Loucy (cell line): ENCODE data around the gene CFAP100.

Experiments
- H2AFZ ChIP-seq: fragments of 200-600 bp; sonication (generic); 2 replicates; pipeline ENCODE4 v1.6.0; 2016; ENCODE audit warnings: antibody characterized with exemption, mild to moderate bottlenecking, low read length, moderate library complexity
- H3F3A ChIP-seq: fragments of 200-600 bp; 2 replicates; pipeline ENCODE4 v1.6.0; 2016; ENCODE audit warnings: antibody characterized with exemption, low read depth, mild to moderate bottlenecking
- H3K27me3 ChIP-seq: fragments of 200-600 bp; sonication (generic); 2 replicates; pipeline ENCODE4 v1.6.1; 2014; ENCODE audit warnings: low read length, mild to moderate bottlenecking; ENCODE audit not compliant: insufficient read depth, poor library complexity, severe bottlenecking
- H3K36me3 ChIP-seq: fragments of 200-600 bp; sonication (generic); 2 replicates; pipeline ENCODE4 v1.6.1; 2016; ENCODE audit warnings: low read length; ENCODE audit not compliant: insufficient read depth
- H3K4me1 ChIP-seq: fragments of 200-600 bp; sonication (generic); 2 replicates; pipeline ENCODE4 v1.5.1; 2014; ENCODE audit warnings: low read length, mild to moderate bottlenecking; ENCODE audit not compliant: insufficient read depth, poor library complexity, severe bottlenecking
- H3K4me2 ChIP-seq: fragments of 200-600 bp; sonication (generic); 2 replicates; pipeline ENCODE4 v1.6.0; 2014; ENCODE audit warnings: antibody characterized with exemption, low read length, low read depth, mild to moderate bottlenecking; ENCODE audit not compliant: poor library complexity, severe bottlenecking
- H3K4me3 ChIP-seq: fragments of 200-600 bp; sonication (generic); 2 replicates; pipeline ENCODE4 v1.5.1; 2014; ENCODE audit warnings: low read length, mild to moderate bottlenecking, mixed read lengths; ENCODE audit not compliant: poor library complexity, severe bottlenecking
- H3K79me2 ChIP-seq: fragments of 200-600 bp; sonication (generic); 2 replicates; pipeline ENCODE4 v1.6.1; 2014; ENCODE audit warnings: low read length; ENCODE audit not compliant: insufficient read depth
- H3K9ac ChIP-seq: fragments of 200-600 bp; sonication (generic); 2 replicates; pipeline ENCODE4 v1.6.0; 2014; ENCODE audit warnings: mild to moderate bottlenecking, low read depth, low read length, moderate library complexity; ENCODE audit not compliant: poor library complexity, severe bottlenecking
- H3K9me2 ChIP-seq: fragments of 200-600 bp; sonication (generic); replicated peaks from 2 replicates; pipeline ENCODE4 v1.6.1; 2016; ENCODE audit warnings: low read depth, low read length, mixed read lengths
- H3K9me3 ChIP-seq: fragments of 200-600 bp; sonication (generic); 2 replicates; pipeline ENCODE4 v1.6.1; 2014; ENCODE audit warnings: mild to moderate bottlenecking, antibody characterized with exemption, low read length, low read depth; ENCODE audit not compliant: insufficient read depth
- H4K20me1 ChIP-seq: fragments of 200-600 bp; sonication (generic); 2 replicates; pipeline ENCODE4 v1.6.0; 2014; ENCODE audit warnings: antibody characterized with exemption, low read length, mild to moderate bottlenecking; ENCODE audit not compliant: insufficient read depth, poor library complexity, severe bottlenecking
- CTCF ChIP-seq: fragments of 200-600 bp; sonication (generic); conservative IDR thresholded peaks from 2 replicates; pipeline ENCODE4 v1.5.1; 2014; ENCODE audit warnings: mild to moderate bottlenecking, antibody characterized with exemption, low read length
- EZH2phosphoT487 ChIP-seq: fragments of 200-600 bp; IDR thresholded peaks from 2 replicates; pipeline ENCODE4 v1.6.1; 2018; ENCODE audit warnings: antibody characterized with exemption, mild to moderate bottlenecking, moderate library complexity, borderline replicate concordance

The CFAP100 gene

GRCh38 chr3:126373682-126374601 lies 20.8 kb upstream of the CFAP100 start:
- Histone ChIP-seq H3K27me3 (no peaks in the 10 kb centered on the region), H3K9me2 (no peaks in the 10 kb centered on the region), H3K4me2 (no peak overlapping the region), H3K4me1 (no peaks in the 10 kb centered on the region), H3K9ac (no peak overlapping the region), H3K4me3 (no peak overlapping the region), H3K36me3 (no peaks in the 10 kb centered on the region), H2AFZ (no peak overlapping the region), H3K79me2 (no peaks in the 10 kb centered on the region), H3K9me3 (no peaks in the 10 kb centered on the region), H3F3A (no peaks in the 10 kb centered on the region), H4K20me1 (no peaks in the 10 kb centered on the region)
- TF ChIP-seq CTCF: no peak
- no peak for TF ChIP-seq EZH2phosphoT487

- Histone ChIP-seq H3K4me3 (no peak overlapping the region), H3K9me3 (no peaks in the 10 kb centered on the region), H2AFZ (no peak overlapping the region), H3K9me2 (no peaks in the 10 kb centered on the region), H3K4me2 (no peak overlapping the region), H3K79me2 (no peaks in the 10 kb centered on the region), H3F3A (no peaks in the 10 kb centered on the region), H4K20me1 (no peaks in the 10 kb centered on the region), H3K27me3 (no peaks in the 10 kb centered on the region), H3K36me3 (no peaks in the 10 kb centered on the region), H3K9ac (no peak overlapping the region), H3K4me1 (no peaks in the 10 kb centered on the region)
- TF ChIP-seq CTCF (no peak), EZH2phosphoT487 (no peak)
These were observed 18.8 kb upstream of the CFAP100 start for GRCh38 chr3:126375835-126376331.

GRCh38 chr3:126376444-126376843 lies 18.3 kb upstream of the CFAP100 start:
- H3K79me2 ChIP-seq: no peaks in the 10 kb centered on the region
- H4K20me1 ChIP-seq: no peaks in the 10 kb centered on the region
- no peaks in the 10 kb centered on the region for H3K9me2 ChIP-seq
- no peak for TF ChIP-seq EZH2phosphoT487
- TF ChIP-seq CTCF: no peak
- H3K36me3 ChIP-seq: no peaks in the 10 kb centered on the region
- no peaks in the 10 kb centered on the region for H3F3A ChIP-seq
- H2AFZ ChIP-seq: no peak overlapping the region
- H3K9ac ChIP-seq: no peak overlapping the region
- no peaks in the 10 kb centered on the region for H3K4me1 ChIP-seq
- no peaks in the 10 kb centered on the region for H3K27me3 ChIP-seq
- no peak overlapping the region for H3K4me3 ChIP-seq
- no peaks in the 10 kb centered on the region for H3K9me3 ChIP-seq
- no peak overlapping the region for H3K4me2 ChIP-seq
